ENCODE measurements around the gene DERL3. TPM values are rescaled to one million over a fixed set of nuclear protein-coding genes. Genes with fewer than 3 reads are reported as not detected.
A peak's percentile ranks its signal among the peaks of the same experiment; 100 is the strongest.

Gene DERL3
- total RNA-seq, 1 donor from 2014 or later: 13.4 TPM

GRCh38 chr22:23820748-23821211 is 18.0 kb downstream of the DERL3 start:
- peak overlapping the region; percentile 88 for H3K27ac Mint-ChIP-seq
- intact Hi-C loops (cut with micrococcal nuclease): no loop called here
- H3K27me3 Mint-ChIP-seq: no peaks in the 10 kb centered on the region
- H3K4me1 Mint-ChIP-seq: peaks cover 27% of the 10 kb centered on the region
- H3K4me3 Mint-ChIP-seq: peak overlapping the region; percentile 60
- peak; percentile 82 for DNase-seq
- H3K9me3 Mint-ChIP-seq: no peaks in the 10 kb centered on the region
- peaks cover 60% of the 10 kb centered on the region for H3K36me3 Mint-ChIP-seq (ENCODE audit: low read depth)

- Mint-ChIP-seq H3K9me3 (no peaks in the 10 kb centered on the region), H3K4me1 (peaks cover 18% of the 10 kb centered on the region), H3K36me3 (ENCODE audit: low read depth) (peaks cover 52% of the 10 kb centered on the region), H3K27ac (peak overlapping the region; percentile 15), H3K4me3 (no peak overlapping the region), H3K27me3 (no peaks in the 10 kb centered on the region)
- intact Hi-C loops (cut with micrococcal nuclease): no loop called here
- no peak for DNase-seq
Observed at GRCh38 chr22:23818541-23818940, 20.3 kb downstream of the DERL3 start.

DNA sequence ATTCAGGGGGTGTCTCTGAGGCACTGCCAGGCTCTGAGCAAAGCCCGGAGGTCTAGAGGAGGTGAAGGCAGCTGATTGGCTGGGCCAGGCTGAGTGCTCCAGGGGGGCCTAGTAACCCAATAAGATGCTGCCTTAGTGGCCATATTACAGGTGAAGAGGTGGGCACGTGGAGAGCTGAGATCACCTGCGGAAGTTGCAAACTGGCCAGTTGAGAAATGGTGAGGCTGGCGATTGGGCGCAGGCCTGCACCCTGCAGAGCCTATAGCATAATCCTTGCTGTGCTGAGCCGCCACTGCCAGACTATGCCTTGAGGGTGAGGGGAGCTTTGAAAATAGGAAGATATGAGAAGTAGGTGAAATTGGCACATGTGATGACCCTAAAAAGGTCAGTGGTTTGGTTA is 21.7 kb downstream of the DERL3 start:
- Mint-ChIP-seq H3K4me3 (no peak overlapping the region), H3K36me3 (ENCODE audit: low read depth) (peaks cover 56% of the 10 kb centered on the region), H3K27me3 (no peaks in the 10 kb centered on the region), H3K27ac (no peak overlapping the region), H3K4me1 (peaks cover 18% of the 10 kb centered on the region), H3K9me3 (no peaks in the 10 kb centered on the region)
- intact Hi-C loops (cut with micrococcal nuclease): no loop called here
- no peak for DNase-seq

GRCh38 chr22:23816156-23816976 is 22.4 kb downstream of the DERL3 start:
- no peak for DNase-seq
- Mint-ChIP-seq H3K4me1 (peaks cover 17% of the 10 kb centered on the region), H3K4me3 (no peak overlapping the region), H3K27me3 (no peaks in the 10 kb centered on the region), H3K27ac (no peak overlapping the region), H3K36me3 (ENCODE audit: low read depth) (peaks cover 60% of the 10 kb centered on the region), H3K9me3 (no peaks in the 10 kb centered on the region)
- intact Hi-C loops (cut with micrococcal nuclease): no loop called here

DNA sequence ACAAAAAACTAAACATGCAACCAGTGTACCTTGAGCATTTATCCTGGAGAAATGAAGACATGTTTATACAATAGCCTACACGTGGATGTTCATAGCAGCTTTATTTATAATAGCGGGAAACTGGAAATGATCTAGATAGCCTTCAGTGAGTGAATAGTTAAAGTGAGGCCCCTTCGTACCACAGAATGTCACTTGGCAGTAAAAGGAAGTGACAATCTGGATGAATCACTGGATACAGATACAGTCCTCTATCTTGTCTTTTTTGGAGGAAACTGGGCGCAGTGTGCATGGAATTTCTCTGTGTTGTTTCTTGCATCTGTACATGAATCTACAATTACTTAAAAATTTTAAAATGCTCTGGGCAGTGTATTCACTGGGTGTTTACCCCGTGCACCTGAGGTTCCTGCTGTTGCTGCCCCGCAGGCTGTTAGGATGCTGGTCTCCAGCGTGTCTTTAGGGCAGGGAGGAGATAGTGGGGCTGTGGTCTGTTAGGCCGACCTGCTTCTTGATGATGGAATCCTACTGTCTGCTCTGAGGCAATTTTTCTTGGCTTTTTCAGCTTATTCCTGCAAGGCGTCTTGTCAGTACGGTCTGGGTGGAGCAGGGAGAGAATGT is 23.2 kb downstream of the DERL3 start:
- intact Hi-C loops (cut with micrococcal nuclease): no loop called here
- DNase-seq: no peak
- Mint-ChIP-seq H3K9me3 (no peaks in the 10 kb centered on the region), H3K27me3 (no peaks in the 10 kb centered on the region), H3K4me1 (peaks cover 12% of the 10 kb centered on the region), H3K36me3 (ENCODE audit: low read depth) (peaks cover 57% of the 10 kb centered on the region), H3K4me3 (no peak overlapping the region), H3K27ac (no peak overlapping the region)

DNA sequence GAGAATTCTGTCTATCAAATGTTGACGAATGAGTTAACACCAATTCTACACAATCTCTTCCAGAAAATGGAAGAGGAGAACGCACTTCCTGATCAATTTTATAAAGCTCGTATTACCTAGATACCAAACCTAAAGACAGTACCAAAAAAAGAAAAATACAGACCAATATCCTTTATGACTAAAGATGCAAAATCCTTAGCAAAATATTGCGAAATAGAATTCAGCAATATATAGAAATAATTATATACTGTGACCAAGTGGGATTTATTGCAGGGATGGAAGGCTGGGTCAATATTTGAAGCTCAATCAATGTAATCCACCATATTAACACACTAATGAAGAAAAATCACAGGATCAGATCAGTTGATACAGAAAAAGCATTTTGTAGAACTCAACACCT is 26.4 kb downstream of the DERL3 start:
- Mint-ChIP-seq H3K9me3 (no peaks in the 10 kb centered on the region), H3K4me1 (peaks cover 2% of the 10 kb centered on the region), H3K27me3 (no peaks in the 10 kb centered on the region), H3K36me3 (ENCODE audit: low read depth) (peaks cover 40% of the 10 kb centered on the region), H3K27ac (no peak overlapping the region), H3K4me3 (no peak overlapping the region)
- DNase-seq: no peak
- intact Hi-C loops (cut with micrococcal nuclease): no loop called here

GRCh38 chr22:23806837-23807236 is 32.0 kb downstream of the DERL3 start:
- Mint-ChIP-seq H3K9me3 (no peaks in the 10 kb centered on the region), H3K36me3 (ENCODE audit: low read depth) (peaks cover 50% of the 10 kb centered on the region), H3K4me3 (no peak overlapping the region), H3K4me1 (no peaks in the 10 kb centered on the region), H3K27me3 (no peaks in the 10 kb centered on the region), H3K27ac (no peak overlapping the region)
- no peak for DNase-seq
- intact Hi-C loops (cut with micrococcal nuclease): no loop called here

- Mint-ChIP-seq H3K4me1 (no peaks in the 10 kb centered on the region), H3K27ac (no peak overlapping the region), H3K9me3 (no peaks in the 10 kb centered on the region), H3K27me3 (no peaks in the 10 kb centered on the region), H3K4me3 (no peak overlapping the region), H3K36me3 (ENCODE audit: low read depth) (peaks cover 54% of the 10 kb centered on the region)
- no peak for DNase-seq
- intact Hi-C loops (cut with micrococcal nuclease): no loop called here
Observed at GRCh38 chr22:23804781-23805291, 34.0 kb downstream of the DERL3 start.

GRCh38 chr22:23803001-23803819 is 35.6 kb downstream of the DERL3 start:
- no peaks in the 10 kb centered on the region for H3K9me3 Mint-ChIP-seq
- DNase-seq: no peak
- H3K4me1 Mint-ChIP-seq: no peaks in the 10 kb centered on the region
- H3K36me3 Mint-ChIP-seq (ENCODE audit: low read depth): peaks cover 61% of the 10 kb centered on the region
- H3K27ac Mint-ChIP-seq: no peak overlapping the region
- intact Hi-C loops (cut with micrococcal nuclease): no loop called here
- no peak overlapping the region for H3K4me3 Mint-ChIP-seq
- H3K27me3 Mint-ChIP-seq: no peaks in the 10 kb centered on the region

GRCh38 chr22:23801886-23802377 is 36.9 kb downstream of the DERL3 start:
- no peak overlapping the region for H3K27ac Mint-ChIP-seq
- H3K36me3 Mint-ChIP-seq (ENCODE audit: low read depth): peaks cover 62% of the 10 kb centered on the region
- no peak overlapping the region for H3K4me3 Mint-ChIP-seq
- no peak for DNase-seq
- intact Hi-C loops (cut with micrococcal nuclease): no loop called here
- H3K9me3 Mint-ChIP-seq: no peaks in the 10 kb centered on the region
- H3K27me3 Mint-ChIP-seq: no peaks in the 10 kb centered on the region
- H3K4me1 Mint-ChIP-seq: no peaks in the 10 kb centered on the region

DNA sequence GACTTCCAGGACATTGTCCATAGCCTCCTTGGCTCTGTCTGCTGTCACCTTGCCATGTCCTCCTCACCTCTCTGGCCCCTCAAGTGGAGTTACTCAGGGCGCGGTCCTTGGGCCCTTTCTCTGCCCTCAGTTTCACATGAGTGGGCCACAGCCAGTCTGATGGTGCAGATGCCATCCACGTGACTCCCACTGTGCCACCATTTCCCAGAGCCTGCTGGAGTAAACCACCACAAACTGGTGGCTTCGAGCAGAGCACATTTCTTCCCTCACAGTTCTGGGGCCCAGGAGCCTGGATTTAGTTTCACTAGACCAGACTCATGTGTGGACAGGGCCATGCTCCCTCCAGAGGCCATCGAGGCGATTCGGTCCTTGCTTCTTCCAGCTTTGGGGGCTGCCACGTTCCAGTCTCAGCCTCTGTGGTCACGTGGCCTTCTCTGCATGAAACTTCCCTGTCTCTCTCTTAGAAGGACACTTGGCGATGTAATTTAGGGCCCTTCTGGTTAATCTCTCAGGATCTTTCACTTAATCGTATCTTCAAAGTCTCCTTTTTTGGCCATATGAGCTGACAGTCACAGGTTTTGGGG is 37.5 kb downstream of the DERL3 start:
- no peaks in the 10 kb centered on the region for H3K4me1 Mint-ChIP-seq
- H3K4me3 Mint-ChIP-seq: no peak overlapping the region
- H3K36me3 Mint-ChIP-seq (ENCODE audit: low read depth): peaks cover 64% of the 10 kb centered on the region
- no peak for DNase-seq
- peak overlapping the region; percentile 35 for H3K27ac Mint-ChIP-seq
- no peaks in the 10 kb centered on the region for H3K9me3 Mint-ChIP-seq
- H3K27me3 Mint-ChIP-seq: no peaks in the 10 kb centered on the region
- intact Hi-C loops (cut with micrococcal nuclease): no loop called here

GRCh38 chr22:23800297-23801237 is 38.2 kb downstream of the DERL3 start:
- Mint-ChIP-seq H3K4me1 (no peaks in the 10 kb centered on the region), H3K27ac (peak overlapping the region; percentile 35), H3K36me3 (ENCODE audit: low read depth) (peaks cover 62% of the 10 kb centered on the region), H3K27me3 (no peaks in the 10 kb centered on the region), H3K4me3 (no peak overlapping the region), H3K9me3 (no peaks in the 10 kb centered on the region)
- intact Hi-C loops (cut with micrococcal nuclease): no loop called here
- no peak for DNase-seq

Data from activated CD4-positive, alpha-beta T cell treated with anti-CD3 and anti-CD28 coated beads, Interleukin-2, amount 10 ng/mL, durations not matched to agents 24 days and 14 days (primary cell).